CD14-positive monocyte (primary cell): ENCODE measurements around the gene AIPL1. TPM values are rescaled to one million over a fixed set of nuclear protein-coding genes. Genes with fewer than 3 reads are reported as not detected.

Experiments used
- DNase-seq, 3 donors: peaks; one replicate each; pipeline ENCODE4 v3.0.0-alpha.2; 2011 to 2022
- H2AFZ ChIP-seq: 2 replicates; pipeline ENCODE4 v1.6.0; 2012; ENCODE audit warnings: mild to moderate bottlenecking, low read depth, low read length, inconsistent platforms; ENCODE audit not compliant: insufficient read depth, poor library complexity, severe bottlenecking
- H3K27ac ChIP-seq, 2 donors: 1 replicate in 1 of 2; 2 replicates in 1 of 2; pipeline ENCODE4 v1.5.1; 2012 to 2013; ENCODE audit warnings: low read length in 2 of 2, control low read depth in 1 of 2, inconsistent platforms in 1 of 2, low read depth in 1 of 2, mild to moderate bottlenecking in 1 of 2
- H3K27me3 ChIP-seq, 2 donors: one replicate each; pipeline versions ENCODE4 v1.6.0 to v1.6.1; 2011 to 2013; ENCODE audit warnings: low read length in 2 of 2; ENCODE audit not compliant: control insufficient read depth in 2 of 2, insufficient read depth in 2 of 2
- H3K36me3 ChIP-seq, 2 donors: replicated peaks in 1 of 2; 1 replicate in 1 of 2; 2 replicates in 1 of 2; pipeline versions ENCODE4 v1.5.1 to v1.6.1; 2012 to 2013; ENCODE audit warnings: low read length in 2 of 2, control low read depth in 1 of 2, inconsistent platforms in 1 of 2, mild to moderate bottlenecking in 1 of 2; ENCODE audit not compliant: insufficient read depth in 2 of 2, control insufficient read depth in 1 of 2
- H3K4me1 ChIP-seq, 2 donors: 1 replicate in 1 of 2; 2 replicates in 1 of 2; pipeline versions ENCODE4 v1.5.1 to v1.6.1; 2012 to 2013; ENCODE audit warnings: low read length in 2 of 2, control low read depth in 1 of 2, inconsistent platforms in 1 of 2, mild to moderate bottlenecking in 1 of 2, moderate library complexity in 1 of 2; ENCODE audit not compliant: insufficient read depth in 2 of 2, control insufficient read depth in 1 of 2
- H3K4me2 ChIP-seq: replicated peaks from 2 replicates; pipeline ENCODE3; 2012; ENCODE audit warnings: low read length, moderate library complexity, mild to moderate bottlenecking; ENCODE audit not compliant: poor library complexity, severe bottlenecking; ENCODE audit errors: extremely low read depth
- H3K4me3 ChIP-seq, 3 experiments: fragments of 200-600 bp in 1 of 3; sonication (generic) in 1 of 3; replicated peaks in 1 of 3; 1 replicate in 2 of 3; 2 replicates in 1 of 3; pipeline ENCODE4 v1.5.1; 2011 to 2013; ENCODE audit warnings: low read length in 3 of 3, mild to moderate bottlenecking in 3 of 3, control low read depth in 2 of 3, low read depth in 2 of 3, inconsistent platforms in 1 of 3, moderate library complexity in 1 of 3
- H3K79me2 ChIP-seq: 2 replicates; pipeline ENCODE4 v1.6.0; 2012; ENCODE audit warnings: mild to moderate bottlenecking, control low read depth, inconsistent platforms, low read length, moderate library complexity; ENCODE audit not compliant: insufficient read depth
- H3K9ac ChIP-seq: 2 replicates; pipeline ENCODE4 v1.6.0; 2017; ENCODE audit warnings: low read length, mild to moderate bottlenecking; ENCODE audit not compliant: insufficient read depth, poor library complexity, severe bottlenecking
- H3K9me3 ChIP-seq, 2 donors: replicated peaks in 1 of 2; 1 replicate in 1 of 2; 2 replicates in 1 of 2; pipeline versions ENCODE4 v1.5.1 to v1.6.1; 2012 to 2013; ENCODE audit warnings: low read length in 2 of 2, control low read depth in 1 of 2; ENCODE audit not compliant: control insufficient read depth in 1 of 2, insufficient read depth in 1 of 2
- H4K20me1 ChIP-seq: 2 replicates; pipeline ENCODE4 v1.6.0; 2012; ENCODE audit warnings: mild to moderate bottlenecking, low read length, control low read depth, moderate library complexity; ENCODE audit not compliant: insufficient read depth
- H3K27ac Mint-ChIP-seq, 7 donors: one replicate each; pipeline ENCODE4 v1.8.0; 2020; ENCODE audit warnings: mild to moderate bottlenecking in 7 of 7, mixed read lengths in 7 of 7, moderate library complexity in 6 of 7, inconsistent platforms in 2 of 7
- H3K27me3 Mint-ChIP-seq, 3 donors: one replicate each; pipeline ENCODE4 v1.8.0; 2021 to 2022; ENCODE audit warnings: low read depth in 3 of 3, mild to moderate bottlenecking in 3 of 3, mixed read lengths in 3 of 3, moderate library complexity in 3 of 3, inconsistent platforms in 1 of 3
- H3K36me3 Mint-ChIP-seq, 2 donors: one replicate each; pipeline ENCODE4 v1.8.0; 2020; ENCODE audit warnings: mixed read lengths in 2 of 2, inconsistent platforms in 1 of 2, mild to moderate bottlenecking in 1 of 2
- H3K4me1 Mint-ChIP-seq: one replicate; pipeline ENCODE4 v1.8.0; 2020; ENCODE audit warnings: mild to moderate bottlenecking, mixed read lengths
- H3K4me3 Mint-ChIP-seq, 2 donors: one replicate each; pipeline ENCODE4 v1.8.0; 2020; ENCODE audit warnings: mild to moderate bottlenecking in 2 of 2, mixed read lengths in 2 of 2, moderate library complexity in 1 of 2
- H3K9me3 Mint-ChIP-seq, 7 donors: one replicate each; pipeline ENCODE4 v1.8.0; 2020 to 2022; ENCODE audit warnings: mixed read lengths in 7 of 7, mild to moderate bottlenecking in 6 of 7, moderate library complexity in 6 of 7, inconsistent platforms in 2 of 7
- WGBS: methylation state at CpG from one replicate; pipeline ENCODE4 v1.1.5; 2013; ENCODE audit warnings: missing lambda C conversion rate; ENCODE audit not compliant: insufficient coverage; 5-methylcytosine and 5-hydroxymethylcytosine counted together
- intact Hi-C, 2 donors: fragments of 100-400 bp; cut with micrococcal nuclease; formaldehyde crosslinking; loops; one replicate each; pipeline versions ENCODE4 v1.15.0 to v1.15.1; 2023
- polyA plus RNA-seq, 3 donors: library from polyadenylated mRNA; depleted of rRNA in 1 of 3; unstranded in 2 of 3; stranded (reverse) in 1 of 3; fragments of 300-500 nt in 2 of 3; fragments of >200 nt in 1 of 3; fragmentation: Illumina TruSeq in 2 of 3; gene quantifications; 1 replicate in 2 of 3; 2 replicates in 1 of 3; pipeline ENCODE4 v1.2.3, GENCODE V29; 2012 to 2021
- TF ChIP-seq, protein P1 (sequence below): fragments of 200-600 bp; IDR thresholded peaks from one replicate; pipeline ENCODE4 v1.8.0; 2022; ENCODE audit warnings: antibody characterized with exemption, mild to moderate bottlenecking

The AIPL1 gene
- polyA plus RNA-seq, 3 donors: not detected

DNA sequence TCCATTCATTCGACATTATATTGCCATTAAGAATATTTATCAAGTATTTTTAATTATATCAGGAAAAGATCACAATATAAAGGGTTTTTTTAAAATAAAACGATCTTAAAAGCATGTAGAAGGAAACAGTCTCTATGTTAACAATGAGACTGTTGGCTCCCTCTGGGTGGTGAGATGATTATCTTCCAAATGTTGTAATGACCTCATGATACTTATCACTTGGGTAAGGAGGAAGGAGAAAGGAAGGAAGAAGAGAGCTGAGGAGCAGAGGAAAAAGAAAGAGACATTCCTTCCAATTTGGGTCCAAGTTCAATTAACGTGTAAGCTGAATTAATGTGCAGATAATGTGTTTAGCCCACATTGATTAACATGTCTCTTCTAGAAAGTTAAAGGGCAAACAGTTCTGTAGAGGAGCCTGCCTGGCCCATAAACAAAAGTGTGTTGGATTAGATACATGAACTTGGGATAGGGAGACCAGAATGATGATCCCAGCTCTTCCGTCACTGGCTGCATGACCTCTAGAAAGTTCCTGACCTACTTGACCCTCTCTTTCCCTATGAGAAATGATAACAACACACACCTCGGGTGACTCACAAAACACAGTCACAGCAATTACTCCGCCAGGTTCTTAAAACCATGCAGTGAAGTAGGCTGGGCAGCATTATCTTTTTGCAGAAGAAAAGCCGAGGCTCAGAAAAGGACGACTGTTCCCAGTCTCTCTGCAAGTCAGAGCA, 41.3 kb upstream of the AIPL1 start:
- Histone ChIP-seq H3K9ac (no peak overlapping the region), H3K9me3 (no peaks in the 10 kb centered on the region), H3K4me2 (no peak overlapping the region), H4K20me1 (no peaks in the 10 kb centered on the region), H3K4me1 (no peaks in the 10 kb centered on the region), H3K4me3 (no peak overlapping the region), H2AFZ (no peak overlapping the region), H3K27ac (no peak overlapping the region), H3K79me2 (no peaks in the 10 kb centered on the region), H3K36me3 (no peaks in the 10 kb centered on the region), H3K27me3 (no peaks in the 10 kb centered on the region)
- Mint-ChIP-seq H3K9me3 (no peaks in the 10 kb centered on the region), H3K27ac (no peak overlapping the region), H3K4me1 (no peaks in the 10 kb centered on the region), H3K4me3 (no peak overlapping the region), H3K36me3 (no peaks in the 10 kb centered on the region), H3K27me3 (peaks cover 10 to 15% (median 11%) of the 10 kb centered on the region in 3 donors)
- intact Hi-C loops: loop anchor here in 1 of 2 donors (10.0 kb wide), 1 partner anchor 169 kb away; the partner anchor contains the start of genes KIAA0753 and TXNDC17
- TF ChIP-seq, protein P1, sequence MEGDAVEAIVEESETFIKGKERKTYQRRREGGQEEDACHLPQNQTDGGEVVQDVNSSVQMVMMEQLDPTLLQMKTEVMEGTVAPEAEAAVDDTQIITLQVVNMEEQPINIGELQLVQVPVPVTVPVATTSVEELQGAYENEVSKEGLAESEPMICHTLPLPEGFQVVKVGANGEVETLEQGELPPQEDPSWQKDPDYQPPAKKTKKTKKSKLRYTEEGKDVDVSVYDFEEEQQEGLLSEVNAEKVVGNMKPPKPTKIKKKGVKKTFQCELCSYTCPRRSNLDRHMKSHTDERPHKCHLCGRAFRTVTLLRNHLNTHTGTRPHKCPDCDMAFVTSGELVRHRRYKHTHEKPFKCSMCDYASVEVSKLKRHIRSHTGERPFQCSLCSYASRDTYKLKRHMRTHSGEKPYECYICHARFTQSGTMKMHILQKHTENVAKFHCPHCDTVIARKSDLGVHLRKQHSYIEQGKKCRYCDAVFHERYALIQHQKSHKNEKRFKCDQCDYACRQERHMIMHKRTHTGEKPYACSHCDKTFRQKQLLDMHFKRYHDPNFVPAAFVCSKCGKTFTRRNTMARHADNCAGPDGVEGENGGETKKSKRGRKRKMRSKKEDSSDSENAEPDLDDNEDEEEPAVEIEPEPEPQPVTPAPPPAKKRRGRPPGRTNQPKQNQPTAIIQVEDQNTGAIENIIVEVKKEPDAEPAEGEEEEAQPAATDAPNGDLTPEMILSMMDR: no peak
- WGBS: 84% methylated on average over 6 of the region's 8 CpGs
- no peak for DNase-seq

DNA sequence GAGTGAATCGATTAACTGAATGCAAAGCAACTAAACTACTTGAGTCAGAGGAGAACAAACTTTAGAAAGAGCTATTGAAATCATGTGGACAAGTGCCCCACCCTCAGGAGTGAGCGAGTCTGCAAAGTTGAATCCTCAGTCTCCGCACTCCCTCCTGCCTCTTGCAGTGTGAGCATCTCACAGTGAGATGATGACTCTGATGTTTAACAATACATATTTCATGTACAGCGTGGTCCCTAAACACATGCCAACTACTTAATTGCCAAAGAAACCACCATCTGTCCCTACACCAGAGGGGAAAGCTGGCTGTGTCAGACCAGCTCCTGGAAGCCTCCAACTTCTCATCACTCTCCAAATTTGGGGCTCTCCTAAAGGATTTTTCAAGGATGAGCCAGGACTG, 40.5 kb upstream of the AIPL1 start:
- TF ChIP-seq, protein P1: no peak
- Histone ChIP-seq H3K9me3 (no peaks in the 10 kb centered on the region), H3K9ac (no peak overlapping the region), H3K4me1 (no peaks in the 10 kb centered on the region), H3K4me3 (no peak overlapping the region), H3K27ac (no peak overlapping the region), H4K20me1 (no peaks in the 10 kb centered on the region), H3K27me3 (no peaks in the 10 kb centered on the region), H2AFZ (no peak overlapping the region), H3K4me2 (no peak overlapping the region), H3K36me3 (no peaks in the 10 kb centered on the region), H3K79me2 (no peaks in the 10 kb centered on the region)
- WGBS: 94% methylated on average over 3 of the region's 4 CpGs
- H3K27ac Mint-ChIP-seq: no peak overlapping the region
- intact Hi-C loops: loop anchor here in 1 of 2 donors (10.0 kb wide), 1 partner anchor 169 kb away; the partner anchor contains the start of genes KIAA0753 and TXNDC17
- no peaks in the 10 kb centered on the region for H3K9me3 Mint-ChIP-seq
- no peaks in the 10 kb centered on the region for H3K36me3 Mint-ChIP-seq
- no peak for DNase-seq
- H3K4me3 Mint-ChIP-seq: no peak overlapping the region
- no peaks in the 10 kb centered on the region for H3K4me1 Mint-ChIP-seq
- peaks cover 10 to 15% (median 11%) of the 10 kb centered on the region in 3 donors for H3K27me3 Mint-ChIP-seq
